Measurements from ENCODE around the gene TBC1D9B. TPM values are rescaled to one million over a fixed set of nuclear protein-coding genes. Genes with fewer than 3 reads are reported as not detected.

The TBC1D9B gene
- total RNA-seq, 1 donor from 2014 or later: 142 TPM

DNA sequence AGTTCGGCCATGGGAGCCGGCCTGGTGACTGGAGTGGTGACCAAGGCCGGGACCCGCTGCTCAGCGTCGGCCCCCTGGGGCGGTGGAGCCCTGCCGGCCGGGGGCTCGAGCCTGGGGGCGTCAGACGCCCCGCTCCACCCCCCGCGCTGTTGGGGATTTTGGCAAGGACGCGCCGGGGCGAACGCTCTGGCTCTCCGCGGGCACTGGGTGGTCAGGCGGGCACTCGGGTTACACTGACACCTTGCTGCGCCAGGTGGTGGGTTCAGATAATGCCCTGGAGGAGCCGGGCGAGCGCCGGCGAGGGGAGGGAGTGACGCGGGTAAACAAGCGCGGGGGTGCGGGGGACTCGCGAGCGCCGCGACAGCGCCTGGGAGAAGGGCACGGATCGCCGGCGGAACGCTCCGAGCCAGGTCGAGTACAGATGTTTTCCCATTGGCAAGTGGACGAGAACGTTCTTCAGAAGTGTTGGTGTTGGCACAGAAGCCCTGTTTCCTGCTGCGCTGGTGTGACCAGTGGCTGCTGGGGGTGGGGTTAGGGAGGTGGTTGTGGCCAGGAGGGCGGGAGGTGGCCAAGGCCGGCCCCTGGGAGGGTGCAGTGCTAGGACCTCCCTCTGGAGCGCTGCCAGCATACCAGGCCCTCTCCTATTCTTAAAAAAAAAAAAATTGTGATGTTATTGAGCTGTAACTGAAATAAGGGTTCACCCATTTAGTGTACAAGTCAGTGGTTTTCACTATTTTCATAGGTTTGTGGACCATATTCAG lies 86.2 kb downstream of the TBC1D9B start:
- peak; percentile 97 for DNase-seq (ENCODE audit: low spot score)

DNA sequence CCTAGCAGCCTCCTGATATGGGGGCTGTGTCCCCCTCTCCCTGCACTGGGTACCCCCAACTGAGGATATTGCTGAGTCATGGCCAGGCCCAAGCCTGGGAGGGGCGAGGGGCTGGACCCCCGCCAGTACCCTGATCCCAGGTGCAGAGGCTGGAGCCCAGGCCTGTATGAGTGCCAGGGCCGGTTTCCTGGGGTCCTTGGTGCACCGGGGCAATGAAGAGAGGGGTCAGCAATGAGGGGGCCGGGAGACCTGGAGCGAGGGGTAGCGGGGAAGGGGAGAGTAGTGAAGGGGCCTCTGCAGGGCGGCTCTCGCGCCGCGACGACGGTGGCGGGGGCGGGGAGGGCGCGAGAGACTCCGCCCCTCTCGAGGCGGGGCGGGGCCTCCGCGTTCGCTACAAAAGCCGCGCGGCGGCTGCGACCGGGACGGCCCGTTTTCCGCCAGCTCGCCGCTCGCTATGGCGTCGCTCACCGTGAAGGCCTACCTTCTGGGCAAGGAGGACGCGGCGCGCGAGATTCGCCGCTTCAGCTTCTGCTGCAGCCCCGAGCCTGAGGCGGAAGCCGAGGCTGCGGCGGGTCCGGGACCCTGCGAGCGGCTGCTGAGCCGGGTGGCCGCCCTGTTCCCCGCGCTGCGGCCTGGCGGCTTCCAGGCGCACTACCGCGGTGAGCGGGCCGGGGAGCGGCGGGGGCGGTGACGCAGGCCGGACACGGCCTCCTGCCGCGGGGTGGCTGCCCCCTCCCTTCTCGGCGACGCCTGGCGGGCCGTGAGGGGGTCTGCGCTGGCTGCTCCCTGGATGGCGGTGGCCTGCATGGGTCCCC lies 87.0 kb downstream of the TBC1D9B start, which contains the start of gene SQSTM1:
Gene SQSTM1 (plus strand): TSS at position 423 of the 815 bp plus-strand sequence. CDS start 32 bp downstream, at position 455.
- peak; percentile 86 for DNase-seq (ENCODE audit: low spot score)

DNA sequence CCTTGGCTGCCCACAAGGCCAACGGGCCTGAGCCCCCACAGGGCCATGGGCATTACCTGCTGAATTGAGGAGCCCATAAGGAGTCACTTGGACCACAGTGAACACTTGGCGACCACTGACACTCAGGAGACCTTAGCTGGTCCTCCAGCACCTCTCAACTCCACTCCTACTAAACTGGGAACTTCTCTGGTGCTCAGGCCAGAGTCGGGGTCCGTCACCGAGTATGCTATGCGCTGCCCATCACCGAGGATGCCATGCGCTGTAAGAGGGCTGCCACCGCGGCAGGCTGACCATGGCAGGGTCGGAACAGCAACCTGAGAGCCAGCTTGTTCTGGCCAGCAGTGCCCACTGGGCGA lies 87.6 kb downstream of the TBC1D9B start:
- no peak for DNase-seq (ENCODE audit: low spot score)

DNA sequence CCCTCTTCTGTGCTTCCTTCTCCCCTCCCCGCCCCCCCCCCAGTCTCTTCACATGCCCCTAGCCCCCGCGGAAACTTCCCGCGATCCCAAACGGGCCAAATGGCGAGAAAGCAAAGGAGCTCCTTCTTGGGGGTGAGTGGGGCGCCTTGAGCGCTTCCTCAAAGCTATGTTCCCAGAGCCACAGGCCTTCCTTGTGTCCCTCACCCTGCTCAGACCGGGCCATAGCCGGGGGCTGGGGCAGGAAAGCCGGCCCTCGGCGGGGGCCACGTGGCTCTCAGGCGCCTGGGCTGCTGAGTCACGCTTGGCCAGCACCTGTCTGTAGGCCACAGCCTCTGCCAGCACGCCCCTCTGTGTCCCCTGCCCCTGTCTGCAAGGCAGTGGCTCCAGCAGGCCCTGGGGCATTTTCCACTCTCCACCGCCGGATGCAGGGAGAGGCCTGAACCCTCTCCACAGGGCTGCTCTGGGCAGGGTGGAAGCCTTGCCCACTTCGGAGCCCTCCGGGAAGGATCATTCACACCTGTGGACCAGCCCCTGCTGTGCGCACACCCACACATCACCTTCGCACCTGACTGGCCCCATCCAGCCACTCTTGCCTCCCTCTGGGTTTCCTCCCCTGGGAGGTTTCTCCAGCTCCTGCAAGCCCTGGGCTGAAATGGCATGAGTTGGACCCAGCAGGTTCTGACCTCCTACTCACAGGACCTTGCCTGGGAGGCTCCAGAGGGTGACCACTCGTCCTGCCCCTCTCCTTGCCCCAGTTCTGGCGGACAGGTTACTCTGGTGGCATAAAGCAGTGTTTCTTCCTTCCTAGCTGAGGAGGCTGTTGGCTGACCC lies 88.2 kb downstream of the TBC1D9B start:
- DNase-seq (ENCODE audit: low spot score): peak; percentile 77

DNA sequence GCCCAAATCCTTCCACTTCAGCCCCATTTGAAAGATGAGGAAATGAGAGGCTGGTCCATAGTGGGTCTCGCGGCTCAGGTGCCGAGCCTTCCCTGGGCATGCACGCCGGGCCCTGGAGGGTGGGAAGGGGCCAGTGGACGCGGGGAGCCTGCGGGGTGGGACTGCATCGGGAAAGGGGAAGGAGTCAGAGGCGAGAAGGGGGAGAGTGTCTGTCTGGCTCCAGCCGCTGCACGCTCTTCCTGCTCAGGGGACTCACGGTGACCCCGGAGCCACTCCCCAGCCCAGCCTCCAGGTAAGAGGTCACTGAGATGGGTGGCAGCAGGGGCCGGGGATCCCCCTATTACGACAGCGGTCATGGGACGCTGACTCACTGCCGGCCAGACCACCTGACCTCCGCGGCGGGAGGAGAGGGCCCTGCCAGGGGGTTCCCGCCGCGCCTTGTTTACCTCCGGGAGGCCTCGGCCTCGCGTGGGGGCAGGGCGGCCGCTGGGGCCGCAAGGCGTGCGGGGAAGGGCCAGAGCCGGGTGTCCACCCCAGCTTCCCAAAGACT lies 88.9 kb downstream of the TBC1D9B start:
- DNase-seq (ENCODE audit: low spot score): peak; percentile 98

DNA sequence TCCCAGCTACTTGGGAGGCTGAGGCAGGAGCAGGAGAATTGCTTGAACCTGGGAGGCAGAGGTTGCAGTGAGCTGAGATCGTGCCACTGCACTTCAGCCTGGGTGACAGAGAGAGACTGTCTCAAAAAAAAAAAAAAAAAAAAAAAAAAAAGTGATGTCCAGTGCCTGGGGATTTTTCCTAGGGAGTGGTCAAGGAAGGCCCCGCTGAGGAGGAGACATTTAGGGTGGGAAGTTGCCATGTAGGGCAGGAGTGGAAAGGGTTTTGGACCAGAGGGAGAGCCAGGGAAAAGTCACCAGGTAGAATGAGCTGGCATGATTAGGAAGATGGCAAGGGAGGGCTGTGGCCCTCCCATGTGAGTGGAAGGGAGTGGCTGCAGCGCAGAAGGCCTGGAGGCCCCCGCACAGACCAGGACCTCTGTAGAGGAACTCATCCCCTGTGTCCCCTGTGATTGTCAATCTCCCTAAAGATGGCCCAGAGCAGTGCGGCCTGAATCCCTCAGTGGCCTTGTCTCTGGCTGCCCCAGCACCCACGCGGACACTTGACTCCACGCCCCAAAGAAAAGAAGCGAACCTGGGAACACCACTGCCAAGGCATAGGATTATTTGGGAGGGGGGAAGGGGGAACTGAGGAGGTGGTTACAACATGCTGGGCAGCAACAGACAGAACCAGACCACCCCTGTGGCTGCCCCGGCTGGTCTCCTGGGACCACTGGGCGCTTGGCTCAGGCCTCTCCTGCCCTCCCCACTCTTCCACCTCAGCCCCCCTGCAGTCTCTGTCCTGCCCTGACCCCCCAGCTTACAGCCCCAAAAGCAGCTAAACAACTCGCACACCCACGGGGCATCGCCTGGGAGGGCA lies 89.6 kb downstream of the TBC1D9B start:
- no peak for DNase-seq (ENCODE audit: low spot score)

DNA sequence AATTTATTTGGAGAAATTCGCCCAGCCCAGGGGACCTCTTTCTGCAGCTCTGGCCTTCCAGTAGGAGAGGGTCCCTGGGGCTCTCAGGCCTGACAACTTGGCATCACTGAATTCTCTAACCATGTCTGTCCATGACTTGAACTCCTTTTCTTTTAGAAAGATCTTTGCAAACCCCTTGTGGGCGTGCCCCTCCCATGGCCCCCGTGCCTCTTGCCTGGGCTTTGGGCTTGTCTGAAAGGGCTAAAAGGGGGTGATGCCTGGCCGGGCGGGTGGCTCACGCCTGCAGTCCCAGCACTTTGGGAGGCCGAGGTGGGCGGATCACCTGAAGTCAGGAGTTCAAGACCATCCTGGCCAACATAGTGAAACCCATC lies 90.2 kb downstream of the TBC1D9B start:
- DNase-seq (ENCODE audit: low spot score): no peak

DNA sequence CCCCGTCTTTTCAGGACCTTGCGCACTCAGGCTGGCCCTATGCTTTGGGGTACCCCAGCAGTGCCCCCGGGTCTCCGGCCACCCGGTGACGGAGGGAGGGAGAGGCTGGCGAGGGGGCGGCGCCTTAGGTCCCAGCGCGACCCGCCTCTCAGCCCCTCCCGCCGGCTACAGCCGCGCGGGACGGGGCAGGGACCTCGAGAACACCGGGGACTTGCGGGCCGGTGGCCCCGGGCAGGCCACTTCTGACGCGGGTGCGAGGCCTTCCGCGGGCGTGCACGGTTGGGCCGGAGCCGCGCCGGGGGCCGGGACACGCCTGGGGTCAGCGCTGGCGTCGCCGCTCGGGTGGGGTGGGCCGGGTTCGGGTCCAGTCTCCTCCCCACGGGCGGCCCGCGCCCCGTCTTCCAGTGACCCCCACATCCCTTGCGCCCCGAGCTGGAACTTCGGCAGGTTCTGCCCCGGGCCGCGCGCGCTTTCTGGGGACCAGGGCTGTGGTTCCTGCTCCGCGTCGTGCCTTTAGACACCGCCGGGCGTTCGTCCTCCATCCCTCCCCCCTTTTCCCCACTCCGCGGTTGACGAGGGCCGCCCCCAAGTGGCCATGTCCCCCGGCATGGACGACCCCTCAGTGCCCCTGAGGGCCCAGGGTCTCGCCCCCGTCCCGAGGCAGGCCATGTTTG lies 90.8 kb downstream of the TBC1D9B start:
- DNase-seq (ENCODE audit: low spot score): no peak

DNA sequence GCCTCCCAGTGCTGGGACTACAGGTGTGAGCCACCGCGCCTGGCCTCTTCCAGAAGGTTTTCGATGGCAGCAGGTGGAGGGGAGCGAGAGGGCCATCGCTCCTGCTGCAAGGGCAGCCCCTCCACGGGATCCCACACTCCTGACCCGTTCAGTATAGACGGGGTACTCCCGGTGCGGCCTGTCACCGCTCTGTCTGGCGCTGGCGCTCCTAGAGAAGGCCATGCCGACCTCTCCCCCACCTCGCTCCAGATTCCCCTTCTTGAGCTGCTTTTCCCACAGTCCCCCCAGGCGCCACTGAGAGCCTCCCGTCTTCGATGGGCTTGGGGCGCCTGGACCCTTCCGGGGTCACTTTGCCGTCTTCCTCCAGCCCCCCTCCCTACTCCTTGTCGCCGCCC lies 91.3 kb downstream of the TBC1D9B start:
- no peak for DNase-seq (ENCODE audit: low spot score)

DNA sequence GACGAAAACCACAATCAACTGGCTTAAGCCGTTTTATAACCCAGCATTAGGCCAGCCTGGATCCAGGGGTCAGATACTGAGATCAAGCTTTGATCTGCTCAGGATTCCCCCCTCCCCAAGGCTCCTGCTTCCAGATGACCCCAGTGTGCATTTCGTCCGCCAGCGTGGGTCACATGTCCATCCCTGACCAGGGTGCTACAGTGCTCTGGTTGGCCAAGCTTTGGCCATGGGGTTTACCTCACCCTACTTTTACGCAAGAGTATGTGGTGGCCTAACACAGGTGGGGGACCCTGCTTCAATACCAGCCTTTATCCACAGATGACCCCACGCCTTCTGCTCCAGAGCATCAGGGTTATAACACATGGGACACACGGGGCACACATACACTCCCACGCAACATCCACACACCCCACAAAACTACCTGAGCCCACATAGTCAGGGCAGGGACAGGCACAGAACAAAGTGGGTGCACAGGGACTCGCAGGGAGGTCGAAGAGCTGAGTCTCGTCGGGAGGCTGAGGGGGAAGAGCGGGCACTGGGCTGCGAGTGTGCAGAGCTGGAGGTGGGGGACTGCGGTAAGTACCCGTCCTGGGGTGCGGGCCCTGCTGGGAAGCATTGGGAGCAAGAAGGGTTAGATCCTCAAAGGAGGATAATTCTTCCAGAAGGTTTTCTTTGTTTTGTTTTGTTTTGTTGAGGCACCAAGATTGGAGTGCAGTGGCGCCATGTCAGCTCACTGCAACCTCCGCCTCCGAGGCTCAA lies 92.0 kb downstream of the TBC1D9B start:
- DNase-seq (ENCODE audit: low spot score): no peak

DNA sequence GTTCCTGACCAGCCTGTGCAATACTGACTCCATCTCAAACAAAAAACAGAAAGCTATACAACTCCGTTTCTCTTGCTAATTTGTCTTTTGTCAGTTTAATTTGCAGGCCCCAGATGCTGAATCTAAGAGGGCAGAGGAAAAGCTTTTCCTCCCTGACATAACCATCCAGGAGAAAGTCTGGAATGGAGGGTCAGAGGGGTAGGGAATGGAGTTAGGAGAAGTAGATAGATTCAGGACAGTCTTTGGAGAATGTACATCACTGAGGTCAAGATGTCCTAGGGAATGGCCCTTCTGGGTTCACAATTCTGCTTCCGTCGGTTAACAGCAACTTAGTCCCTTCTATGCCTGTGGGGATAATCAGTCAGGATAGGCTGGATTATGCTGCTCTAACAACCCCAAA lies 93.6 kb downstream of the TBC1D9B start:
- no peak for DNase-seq (ENCODE audit: low spot score)

DNA sequence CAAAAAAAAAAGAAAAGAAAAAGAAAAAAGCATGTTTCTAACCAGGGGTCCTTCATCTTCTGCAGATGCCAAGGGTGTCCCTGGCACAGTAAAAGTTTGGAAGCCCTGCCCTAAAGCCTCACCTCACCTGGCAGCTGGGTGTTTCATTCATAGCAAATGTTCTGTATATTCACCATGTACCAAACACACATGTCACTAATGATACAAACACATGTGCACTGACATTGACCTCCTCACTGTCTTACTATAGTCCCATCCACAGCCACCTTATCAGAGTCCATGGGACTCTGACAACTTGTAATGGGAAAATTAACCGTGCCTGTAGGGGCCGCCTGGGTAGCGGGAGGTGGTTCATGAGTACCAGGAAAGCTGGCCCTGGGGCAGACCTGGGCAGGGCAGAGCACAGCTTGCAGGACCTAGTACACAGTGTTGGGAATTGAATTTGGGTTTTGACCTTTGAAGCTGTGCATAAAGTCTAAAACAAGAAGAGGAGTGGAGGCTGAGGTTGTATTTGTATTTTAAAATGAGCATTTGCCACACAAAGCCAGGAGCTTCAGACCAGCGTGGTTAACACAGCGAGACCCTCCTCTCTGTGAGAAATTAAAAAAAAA lies 94.6 kb downstream of the TBC1D9B start:
- DNase-seq (ENCODE audit: low spot score): no peak

DNA sequence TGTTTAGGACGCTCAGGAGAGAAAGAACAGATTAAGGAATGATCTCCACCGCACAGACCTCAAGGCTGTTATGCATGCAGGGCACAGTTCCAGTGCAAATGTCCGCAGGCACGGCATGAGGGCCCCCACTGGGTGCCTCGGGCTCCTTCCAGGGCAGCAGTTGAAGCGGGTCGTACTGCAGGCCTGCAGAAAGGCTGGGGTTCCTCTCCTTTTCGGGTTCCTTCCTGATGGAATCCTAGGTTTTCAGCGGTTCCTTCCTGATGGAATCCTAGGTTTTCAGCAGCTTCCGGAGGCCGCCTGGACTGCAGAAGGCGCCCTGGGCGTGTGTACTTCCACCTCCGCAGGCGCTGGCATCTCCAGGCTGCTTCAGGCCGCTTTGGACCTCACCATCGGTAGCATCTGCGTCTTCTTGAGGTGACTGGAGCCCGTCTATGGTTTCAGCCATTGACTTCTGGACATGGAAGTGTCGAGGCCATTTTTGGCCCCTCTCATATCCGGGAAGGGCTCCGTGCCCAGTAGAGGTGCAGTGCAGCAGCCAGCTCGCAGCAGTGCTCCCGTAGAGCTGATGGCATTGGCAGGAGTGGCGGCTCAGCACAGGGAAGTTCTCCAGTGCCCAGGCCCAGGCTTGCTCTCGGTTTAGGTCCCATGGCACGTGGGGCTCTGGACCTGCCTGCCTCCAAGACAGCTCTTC lies 95.4 kb downstream of the TBC1D9B start:
- DNase-seq (ENCODE audit: low spot score): no peak

Other genes with a start within 250 kb of the TBC1D9B start
- gene CBY3, start 226.9 kb downstream of the TBC1D9B start, total RNA-seq: not detected
- gene CANX, start 208.9 kb downstream of the TBC1D9B start, total RNA-seq: 584 TPM
- 37.7 TPM for gene MAML1, start 175.1 kb downstream of the TBC1D9B start, total RNA-seq
- 13.7 TPM for gene LTC4S, start 113.9 kb downstream of the TBC1D9B start, total RNA-seq
- gene MGAT4B, start 101.0 kb downstream of the TBC1D9B start, total RNA-seq: 93.8 TPM
- gene SQSTM1, start 87.0 kb downstream of the TBC1D9B start, total RNA-seq: 265 TPM
- gene MRNIP, start 49.1 kb downstream of the TBC1D9B start, total RNA-seq: 40.5 TPM
- 54.8 TPM for gene RNF130, start 163.9 kb upstream of the TBC1D9B start, total RNA-seq

All from ureter (tissue), 1 donor.